Activated gamma-delta T cell treated with Interleukin-2 at 50 U/mL for 16 hours (primary cell): ENCODE measurements around the gene SPANXD.
"Not testable (repeated sequence)": the region's sequence is repeated elsewhere in the genome, so short reads cannot be mapped to it uniquely, and the experiment has no call there.

Source experiments
- DNase-seq: peaks from one replicate; pipeline ENCODE4 v3.0.0-alpha.2; 2020

The SPANXD gene

DNA sequence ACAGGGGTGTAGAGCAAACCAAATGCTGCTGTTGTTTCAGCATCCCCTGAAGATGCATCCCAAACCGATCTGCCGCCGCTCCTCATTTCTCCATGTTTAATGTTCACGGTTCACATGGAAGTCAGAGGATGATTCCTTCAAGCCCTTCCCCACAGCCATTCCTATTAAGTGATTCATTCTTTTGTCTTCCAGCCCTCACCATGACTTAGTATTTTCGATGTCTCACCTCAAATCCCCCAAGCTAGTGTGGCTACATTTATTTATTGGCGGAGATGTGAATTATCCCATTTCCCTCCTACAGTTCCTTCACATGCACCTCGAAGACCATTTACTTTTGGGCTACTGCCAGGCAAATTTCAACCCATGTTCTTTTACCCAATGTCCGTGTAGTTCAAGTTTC, at the start of gene SPANXD:
TSS of gene SPANXD (minus strand) at position 101 of the 400 bp plus-strand sequence. CDS start 334 bp downstream, outside the sequence.
- DNase-seq = not testable (repeated sequence)

DNA sequence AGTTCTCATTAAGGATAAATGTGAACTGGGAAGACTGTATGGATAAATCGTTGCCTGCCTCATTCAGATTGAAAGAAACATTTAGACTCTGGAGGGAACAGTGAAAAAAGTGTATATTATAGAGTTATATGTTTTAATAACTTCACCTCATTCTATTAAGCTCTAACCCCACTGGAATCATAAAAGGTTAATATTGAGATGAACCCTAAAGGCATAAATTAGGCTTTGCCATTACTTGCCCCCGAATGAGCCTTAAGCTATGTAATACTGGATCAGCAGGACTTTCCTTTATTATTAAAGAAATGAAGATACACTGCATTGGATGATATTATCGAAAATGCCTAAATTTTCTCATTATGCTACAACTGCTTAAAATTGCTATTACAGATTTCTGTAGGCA, 44.1 kb upstream of the SPANXD start:
- no peak for DNase-seq

DNA sequence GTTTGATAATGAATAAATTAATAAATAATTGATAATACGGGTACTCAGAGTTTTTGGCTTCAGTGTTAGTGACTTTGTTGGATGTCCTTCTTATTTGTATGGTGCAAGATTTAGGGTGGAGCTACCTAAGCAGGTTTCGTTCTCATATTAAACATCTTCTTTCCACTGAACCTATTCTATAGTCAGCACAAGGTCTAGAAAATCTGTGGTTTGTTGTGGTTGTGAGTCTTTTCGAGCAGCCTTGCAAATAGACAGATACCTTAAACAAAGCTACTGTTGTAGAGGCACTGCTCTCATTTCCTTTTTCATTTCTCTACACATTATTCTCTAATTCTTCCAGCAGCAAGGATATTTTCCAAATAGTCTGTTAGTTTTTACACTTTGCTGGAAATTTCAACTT, 38.1 kb upstream of the SPANXD start:
- DNase-seq = no peak

DNA sequence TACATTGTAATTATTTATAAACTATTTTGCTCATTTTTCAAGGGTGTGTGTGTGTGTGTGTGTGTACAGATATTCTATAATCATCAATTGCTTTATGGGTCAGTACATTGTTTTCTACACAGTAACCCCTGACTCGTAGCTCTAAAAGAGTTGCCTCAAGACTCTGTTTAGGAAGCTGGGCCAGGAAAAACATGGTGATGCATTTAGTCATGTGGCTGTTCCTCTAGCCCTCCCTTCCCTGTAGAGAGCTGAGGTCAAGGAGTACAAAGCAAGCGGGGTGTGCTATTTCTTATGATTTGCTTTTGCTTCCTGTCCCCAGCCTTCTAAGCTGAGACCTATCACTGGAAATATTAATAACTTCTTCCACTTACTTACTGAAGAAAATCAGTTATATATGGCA, 34.8 kb upstream of the SPANXD start:
- no peak for DNase-seq

- no peak for DNase-seq
Measured at GRCh38 chrX:141732031-141732430, 33.5 kb upstream of the SPANXD start.

DNA sequence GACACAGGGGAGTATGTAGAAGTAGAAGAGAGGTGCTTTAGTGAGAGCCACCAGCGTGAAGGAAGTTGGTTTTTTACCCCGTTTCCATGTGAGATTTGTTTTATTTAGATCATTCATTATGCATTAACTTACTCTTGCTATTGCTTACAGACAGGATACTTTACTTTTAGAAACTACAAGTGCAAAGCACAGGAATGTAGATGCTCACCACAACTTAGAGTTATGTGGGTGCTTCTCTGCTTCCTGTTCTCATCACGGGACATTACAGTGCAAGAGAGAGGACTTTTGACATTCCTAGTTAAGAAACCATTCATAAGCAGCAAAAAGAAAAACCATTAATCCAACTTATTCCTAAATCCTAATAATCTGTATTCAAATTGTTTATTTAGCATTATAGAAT, 25.6 kb upstream of the SPANXD start:
- DNase-seq = no peak

- no peak for DNase-seq
Measured at GRCh38 chrX:141714680-141715079, 16.1 kb upstream of the SPANXD start.

GRCh38 chrX:141701072-141701471, 2.5 kb upstream of the SPANXD start:
- no peak for DNase-seq

DNA sequence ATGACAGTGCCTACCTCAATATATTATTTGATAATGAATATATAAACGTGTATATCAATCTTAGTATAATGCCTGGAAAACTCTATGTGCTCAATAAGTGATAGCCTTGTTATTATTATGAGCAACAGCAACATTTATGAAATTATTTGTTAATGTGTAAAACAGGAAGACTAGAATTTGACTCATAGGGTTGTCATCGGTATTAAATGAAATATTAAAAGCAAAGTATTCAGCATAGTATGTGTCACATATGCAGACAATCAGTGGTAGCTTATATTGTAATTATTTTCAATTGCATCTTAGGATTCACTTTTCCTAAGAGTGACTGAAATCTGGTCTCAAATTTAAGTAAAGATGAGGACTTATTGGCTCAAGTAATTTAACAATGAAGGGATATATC, 24.6 kb downstream of the SPANXD start:
- no peak for DNase-seq

GRCh38 chrX:141669689-141670088, 28.9 kb downstream of the SPANXD start:
- DNase-seq = no peak

DNA sequence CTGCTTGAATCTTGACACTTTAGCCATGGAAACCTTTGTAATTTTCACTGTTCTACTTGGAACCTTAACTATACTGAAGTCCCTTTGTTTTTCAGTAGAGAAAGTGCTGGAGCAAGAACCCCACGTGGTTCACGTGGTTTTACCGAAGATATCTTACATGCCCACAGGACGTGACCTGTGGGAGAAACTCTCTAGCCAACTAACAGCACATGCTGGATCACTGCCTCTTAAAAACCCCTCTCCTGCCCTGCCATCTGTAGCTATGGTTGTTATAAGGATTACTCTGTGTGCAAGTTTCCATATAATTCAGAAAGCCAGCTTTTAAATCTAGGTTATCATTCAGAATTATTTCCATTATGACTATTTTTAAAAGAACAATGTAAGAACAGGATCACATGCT, 30.2 kb downstream of the SPANXD start:
- no peak for DNase-seq

GRCh38 chrX:141662781-141663180, 35.8 kb downstream of the SPANXD start:
- DNase-seq = no peak

DNA sequence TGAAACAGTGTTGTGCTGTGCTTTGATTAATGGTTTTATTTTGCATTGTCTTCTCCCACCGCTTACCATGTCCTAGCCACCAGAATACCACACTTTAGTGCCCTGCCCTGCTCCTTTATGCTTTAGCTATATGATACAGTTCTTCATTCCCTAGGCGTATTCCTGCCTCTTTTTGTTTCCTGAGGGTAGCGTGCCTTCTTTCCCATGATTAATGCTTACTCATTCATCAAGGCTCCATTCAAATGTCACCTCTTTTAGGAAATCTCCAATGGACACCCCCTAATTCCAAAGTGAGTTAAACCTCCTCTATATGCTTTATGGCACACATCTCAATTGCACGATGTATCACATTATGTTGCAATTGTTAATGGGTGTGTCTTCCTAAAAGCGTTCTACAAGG, 46.3 kb downstream of the SPANXD start:
- no peak for DNase-seq
